Measurements from ENCODE around the gene ZNF439.
"Not testable (repeated sequence)": the region's sequence is repeated elsewhere in the genome, so short reads cannot be mapped to it uniquely, and the experiment has no call there.

ZNF439 gene

GRCh38 chr19:11872624-11873023 lies 24.1 kb downstream of the ZNF439 start:
- no peak for DNase-seq

GRCh38 chr19:11873762-11874161 lies 25.2 kb downstream of the ZNF439 start:
- no peak for DNase-seq

GRCh38 chr19:11879687-11880266 lies 31.3 kb downstream of the ZNF439 start:
- not testable (repeated sequence) for DNase-seq

- no peak for DNase-seq
Observed at GRCh38 chr19:11880598-11880997, 32.1 kb downstream of the ZNF439 start.

- peak; percentile 61 for DNase-seq
Observed at GRCh38 chr19:11881151-11881800, 32.8 kb downstream of the ZNF439 start.

GRCh38 chr19:11882606-11883005 lies 34.1 kb downstream of the ZNF439 start:
- DNase-seq, result no peak

- DNase-seq, result no peak
Observed at GRCh38 chr19:11887234-11887610, 38.7 kb downstream of the ZNF439 start.

- peak; percentile 58 for DNase-seq
Observed at GRCh38 chr19:11887611-11888531, 39.3 kb downstream of the ZNF439 start, which contains the start of gene ZNF69. TSS of gene ZNF69 (plus strand) at chr19:11887782. CDS start at chr19:11887924, 142 bp downstream.

- DNase-seq, result not testable (repeated sequence)
Observed at GRCh38 chr19:11889901-11890300, 41.4 kb downstream of the ZNF439 start.

- DNase-seq, result no peak
Observed at GRCh38 chr19:11890634-11891033, 42.1 kb downstream of the ZNF439 start.

- no peak for DNase-seq
Observed at GRCh38 chr19:11894851-11895250, 46.3 kb downstream of the ZNF439 start.

GRCh38 chr19:11902228-11902627 lies 53.7 kb downstream of the ZNF439 start:
- no peak for DNase-seq

- DNase-seq, result no peak
Observed at GRCh38 chr19:11905928-11906327, 57.4 kb downstream of the ZNF439 start.

- DNase-seq, result not testable (repeated sequence)
Observed at GRCh38 chr19:11911937-11912336, 63.4 kb downstream of the ZNF439 start.

- not testable (repeated sequence) for DNase-seq
Observed at GRCh38 chr19:11914417-11915051, 66.0 kb downstream of the ZNF439 start.

Measured in inflammatory macrophage treated with lipopolysaccharide for 4 hours (primary cell).